HG02884 (cell line): ENCODE results near the gene KCTD13.
A peak's percentile ranks its signal among the peaks of the same experiment; 100 is the strongest.
"Not testable (repeated sequence)": the region's sequence is repeated elsewhere in the genome, so short reads cannot be mapped to it uniquely, and the experiment has no call there.

Source experiments
- ATAC-seq: cut with Tn5 transposase; IDR thresholded peaks from one replicate; pipeline ENCODE4 v1.9.1; 2021; ENCODE audit warnings: mild to moderate bottlenecking, moderate library complexity; ENCODE audit not compliant: unreplicated experiment

Gene KCTD13, protein sequence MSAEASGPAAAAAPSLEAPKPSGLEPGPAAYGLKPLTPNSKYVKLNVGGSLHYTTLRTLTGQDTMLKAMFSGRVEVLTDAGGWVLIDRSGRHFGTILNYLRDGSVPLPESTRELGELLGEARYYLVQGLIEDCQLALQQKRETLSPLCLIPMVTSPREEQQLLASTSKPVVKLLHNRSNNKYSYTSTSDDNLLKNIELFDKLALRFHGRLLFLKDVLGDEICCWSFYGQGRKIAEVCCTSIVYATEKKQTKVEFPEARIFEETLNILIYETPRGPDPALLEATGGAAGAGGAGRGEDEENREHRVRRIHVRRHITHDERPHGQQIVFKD

DNA sequence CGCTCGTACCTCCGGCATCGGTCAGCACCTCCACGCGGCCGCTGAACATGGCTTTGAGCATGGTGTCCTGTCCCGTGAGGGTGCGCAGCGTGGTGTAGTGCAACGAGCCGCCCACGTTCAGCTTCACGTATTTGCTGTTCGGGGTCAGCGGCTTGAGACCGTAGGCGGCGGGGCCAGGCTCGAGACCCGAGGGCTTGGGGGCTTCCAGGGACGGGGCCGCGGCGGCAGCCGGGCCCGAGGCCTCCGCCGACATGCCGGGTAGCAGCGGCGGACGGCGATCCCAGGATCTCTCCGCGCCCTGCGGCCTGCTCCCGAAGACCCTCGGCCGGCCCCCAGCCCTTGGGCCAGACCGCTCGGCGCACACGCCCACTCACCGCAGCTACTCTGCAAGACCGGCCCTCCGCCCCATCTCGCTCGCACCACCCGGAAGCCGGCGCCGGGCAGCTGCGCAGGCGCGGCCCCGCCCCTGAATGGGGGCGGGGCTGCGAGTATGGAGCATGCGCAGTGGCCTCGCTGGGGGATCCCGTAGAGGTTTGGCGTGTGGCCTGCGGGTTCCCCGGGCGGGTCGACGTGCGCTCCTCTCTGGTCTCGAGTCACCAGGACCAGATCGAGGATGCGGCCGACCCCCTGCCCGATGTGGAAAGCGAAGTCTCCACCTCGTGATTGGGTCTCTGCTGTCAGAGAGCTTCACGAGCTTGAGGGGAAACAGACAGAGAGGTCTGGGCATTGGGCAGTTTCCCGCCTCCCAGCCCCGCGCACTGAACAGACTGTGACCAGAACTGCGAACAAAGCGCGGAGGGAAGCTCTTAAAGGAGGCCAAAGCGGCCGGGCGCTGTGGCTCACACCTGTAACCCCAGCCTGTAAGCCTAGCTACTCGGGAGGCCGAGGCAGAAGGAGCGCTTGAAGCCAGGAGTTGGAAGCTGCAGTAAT is at the start of gene KCTD13:
TSS of gene KCTD13 (minus strand) at position 446 of the 930 bp plus-strand sequence. CDS start at position 253, 193 bp downstream.
- ATAC-seq, result peak; percentile 78

DNA sequence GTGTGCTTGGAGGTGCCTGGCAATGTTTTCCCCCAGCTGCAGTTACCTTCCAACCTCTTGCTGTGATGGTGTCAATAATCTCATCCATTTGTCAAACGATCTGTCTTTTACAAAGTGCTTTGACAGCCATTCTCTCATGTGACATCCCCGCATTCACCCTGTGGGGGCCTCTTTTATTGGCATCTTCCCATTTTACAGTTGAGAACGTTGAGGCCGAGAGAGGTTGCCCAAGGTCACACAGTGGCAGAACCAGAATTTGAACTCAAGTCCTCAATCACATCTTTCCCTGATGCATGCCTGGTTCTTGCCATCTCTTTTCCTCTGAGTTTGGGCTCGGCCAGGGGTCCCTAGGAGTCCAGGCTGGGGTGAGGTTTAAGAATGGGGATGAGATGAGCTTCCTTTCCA is 49.1 kb upstream of the KCTD13 start:
- ATAC-seq, result no peak

DNA sequence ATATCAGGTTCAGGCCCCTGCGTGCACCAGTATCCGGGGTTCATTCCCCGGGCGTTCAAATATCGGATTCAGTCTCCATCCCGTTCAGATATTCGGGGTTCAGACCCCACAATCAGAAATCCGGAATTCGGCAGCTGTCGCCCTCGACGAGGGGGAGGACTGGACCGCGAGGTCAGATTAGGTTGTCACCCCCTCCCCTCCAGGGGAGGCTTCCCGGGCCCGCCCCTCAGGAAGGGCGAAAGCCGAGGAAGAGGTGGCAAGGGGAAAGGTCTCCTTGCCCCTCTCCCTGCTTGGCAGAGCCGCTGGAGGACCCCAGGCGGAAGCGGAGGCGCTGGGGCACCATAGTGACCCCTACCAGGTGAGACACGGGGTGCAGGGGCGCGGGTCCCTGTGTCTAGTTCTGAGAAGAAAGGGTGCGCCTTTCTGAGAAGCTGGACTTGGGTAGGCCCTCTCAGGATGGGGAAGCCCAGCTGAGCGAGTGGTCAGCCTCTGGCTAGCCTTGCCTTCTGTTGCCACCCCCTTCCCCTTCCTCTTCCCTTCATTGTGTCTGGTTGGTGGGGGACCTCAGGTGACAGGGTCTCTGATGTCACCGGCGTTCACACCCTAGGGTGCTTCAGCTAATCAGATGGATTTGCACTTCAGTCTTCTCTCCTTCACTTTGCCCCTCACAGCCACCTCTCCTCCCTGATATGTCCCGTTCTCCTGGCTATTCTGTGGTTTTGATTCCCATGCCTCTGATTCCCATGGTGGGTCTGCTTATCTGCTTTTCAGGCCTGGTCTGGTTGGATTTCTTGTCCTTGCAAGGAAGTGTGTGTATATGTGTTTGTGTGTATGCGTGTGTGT is 48.5 kb upstream of the KCTD13 start:
- ATAC-seq, result no peak

- ATAC-seq, result peak; percentile 79
Observed at GRCh38 chr16:29973384-29974246, 47.6 kb upstream of the KCTD13 start, which contains the start of gene TAOK2. Gene TAOK2 (plus strand): TSS chr16:29973868. CDS start chr16:29977773, 3,905 bp downstream.

DNA sequence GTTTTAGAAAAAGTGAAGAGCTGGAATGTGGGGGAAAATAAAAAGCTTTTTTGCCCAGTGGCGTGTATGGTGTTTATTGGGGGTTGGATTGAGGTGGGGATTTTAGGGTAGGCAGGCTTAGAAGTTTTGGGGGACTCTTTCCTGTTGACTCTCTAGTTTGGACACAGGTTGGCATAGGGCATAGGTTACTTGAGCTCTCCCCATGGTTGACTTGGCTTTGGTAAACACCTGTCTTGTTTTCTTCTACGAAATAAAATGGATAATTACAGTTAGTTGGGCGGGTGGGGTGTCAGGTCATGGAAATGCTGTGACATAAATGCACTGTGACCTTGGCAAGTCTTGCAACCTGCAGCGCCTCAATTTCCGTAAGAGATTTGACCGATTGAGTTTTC is 47.0 kb upstream of the KCTD13 start:
- ATAC-seq, result no peak

GRCh38 chr16:29972500-29972899 is 46.5 kb upstream of the KCTD13 start:
- ATAC-seq, result no peak

DNA sequence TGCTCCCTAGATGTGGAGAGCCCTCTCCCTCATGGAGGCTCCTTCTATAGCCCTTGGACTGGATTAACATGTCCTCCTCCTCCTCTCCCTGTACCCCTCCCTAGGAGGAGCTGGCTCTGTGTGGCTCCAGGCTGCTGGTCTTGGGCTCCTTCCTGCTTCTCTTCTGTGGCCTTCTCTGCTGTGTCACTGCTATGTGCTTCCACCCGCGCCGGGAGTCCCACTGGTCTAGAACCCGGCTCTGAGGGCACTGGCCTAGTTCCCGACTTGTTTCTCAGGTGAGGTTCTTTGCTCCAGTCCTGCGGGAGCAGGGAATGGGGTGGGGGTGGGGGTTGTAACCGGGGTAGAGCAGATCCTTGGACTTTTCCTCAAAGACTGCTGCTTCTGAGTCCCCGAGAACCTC is 45.3 kb upstream of the KCTD13 start:
- no peak for ATAC-seq

DNA sequence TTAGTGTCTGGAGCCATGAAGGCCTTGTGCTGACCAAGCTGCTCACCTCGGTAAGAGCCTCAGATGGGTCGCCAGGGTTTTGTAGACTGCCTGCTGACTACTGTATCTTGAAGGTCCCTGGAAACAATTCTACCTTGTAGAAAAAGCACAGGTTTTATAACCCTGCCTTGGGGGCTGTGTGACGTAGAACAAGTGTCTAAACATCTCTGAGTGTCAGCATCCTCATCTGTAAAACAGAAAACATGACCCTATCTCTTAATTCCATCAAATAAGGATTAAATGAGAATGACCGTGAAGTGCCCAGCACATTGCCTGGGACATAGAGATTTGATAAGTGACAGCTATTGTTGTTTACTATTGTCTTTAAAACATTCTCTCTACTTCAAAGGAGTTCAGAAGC is 42.2 kb upstream of the KCTD13 start:
- no peak for ATAC-seq

GRCh38 chr16:29963021-29963743 is 37.2 kb upstream of the KCTD13 start:
- no peak for ATAC-seq

- ATAC-seq, result no peak
Observed at GRCh38 chr16:29962344-29962994, 36.4 kb upstream of the KCTD13 start.

- ATAC-seq, result peak; percentile 82
Observed at GRCh38 chr16:29961479-29962343, 35.7 kb upstream of the KCTD13 start, which contains the start of gene TMEM219. Gene TMEM219 (plus strand): TSS chr16:29962079. CDS start chr16:29963144, 1,065 bp downstream.

- ATAC-seq, result no peak
Observed at GRCh38 chr16:29961127-29961478, 35.1 kb upstream of the KCTD13 start.

DNA sequence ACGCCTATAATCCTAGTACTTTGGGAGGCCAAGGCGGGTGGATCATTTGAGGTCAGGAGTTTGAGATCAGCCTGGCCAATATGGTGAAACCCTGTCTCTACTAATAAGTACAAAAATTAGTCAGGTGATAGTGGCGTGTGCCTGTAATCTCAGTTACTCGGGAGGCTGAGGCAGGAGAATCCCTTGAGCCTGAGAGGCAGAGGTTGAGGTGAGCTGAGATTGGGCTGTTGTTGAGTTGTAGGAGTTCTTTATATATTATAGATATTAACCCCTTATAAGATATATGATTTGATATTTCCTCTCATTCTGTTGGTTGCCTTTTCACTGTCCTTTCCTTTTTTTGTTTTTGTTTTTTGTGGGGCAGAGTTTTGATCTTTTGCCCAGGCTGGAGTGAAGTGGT is 33.8 kb upstream of the KCTD13 start:
- ATAC-seq, result not testable (repeated sequence)

- no peak for ATAC-seq
Observed at GRCh38 chr16:29959293-29959692, 33.3 kb upstream of the KCTD13 start.

DNA sequence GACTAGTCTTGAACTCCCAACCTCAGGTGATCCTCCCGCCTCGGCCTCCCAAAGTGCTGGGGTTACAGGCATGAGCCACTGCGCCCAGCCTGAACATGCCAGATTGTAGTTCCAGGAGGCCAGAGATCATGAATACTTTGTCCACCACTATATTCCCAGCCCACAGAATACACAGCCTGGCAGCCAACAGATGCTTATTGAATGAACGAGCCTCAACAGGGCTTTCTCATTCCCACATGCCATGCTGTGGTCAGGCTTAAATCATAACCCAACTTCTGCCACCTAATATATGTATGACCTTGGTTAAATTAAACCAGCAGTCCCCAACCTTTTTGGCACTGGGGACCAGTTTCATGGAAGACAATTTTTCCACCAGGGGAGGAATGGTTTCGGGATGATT is 32.7 kb upstream of the KCTD13 start:
- ATAC-seq, result no peak

- ATAC-seq, result no peak
Observed at GRCh38 chr16:29951625-29952365, 25.8 kb upstream of the KCTD13 start.

GRCh38 chr16:29950806-29951461 is 24.9 kb upstream of the KCTD13 start:
- no peak for ATAC-seq
